SH-SY5Y (cell line): ENCODE data around the gene BPIFB4.

Source experiments
- GATA2 ChIP-seq: IDR thresholded peaks from 2 replicates; pipeline ENCODE4 v1.6.1; 2011; ENCODE audit warnings: mild to moderate bottlenecking, low read depth, low read length
- GATA3 ChIP-seq: IDR thresholded peaks from 2 replicates; pipeline ENCODE4 v1.6.1; 2011; ENCODE audit warnings: low read depth, mild to moderate bottlenecking, low read length, moderate library complexity

DNA sequence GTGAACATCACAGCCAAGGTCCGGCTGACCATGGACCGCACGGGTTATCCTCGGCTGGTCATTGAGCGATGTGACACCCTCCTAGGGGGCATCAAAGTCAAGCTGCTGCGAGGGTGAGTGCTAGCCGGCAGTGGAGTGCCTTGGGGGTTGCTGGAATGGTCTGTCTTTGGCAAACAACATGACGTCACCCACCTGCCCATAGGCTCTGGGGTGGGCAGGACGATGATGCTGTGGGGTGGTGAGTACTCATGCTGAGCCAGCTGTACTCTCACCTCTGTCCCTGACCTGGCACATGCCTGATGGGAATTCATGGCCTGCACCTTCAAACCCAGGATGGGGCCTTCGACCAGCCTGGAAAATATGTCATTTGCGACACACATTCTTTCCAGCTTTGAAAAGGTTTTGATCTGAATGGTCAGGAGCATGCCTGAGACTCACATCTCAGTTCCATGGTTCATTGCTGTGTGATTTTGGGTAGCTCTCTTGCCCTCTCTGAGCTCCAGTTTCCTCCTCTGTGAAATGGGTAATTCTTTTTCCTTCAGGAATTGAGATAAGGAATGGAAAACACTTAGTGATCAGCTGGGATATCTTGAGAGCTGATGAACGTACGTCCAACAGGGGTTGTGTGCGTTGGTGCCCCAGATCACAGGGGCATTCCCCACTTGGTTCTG is 6.7 kb downstream of the BPIFB4 start:
- no peak for TF ChIP-seq GATA2
- no peak for TF ChIP-seq GATA3
